ENCODE results near the gene MYOCD.
"Not testable (repeated sequence)": the region's sequence is repeated elsewhere in the genome, so short reads cannot be mapped to it uniquely, and the experiment has no call there.

The MYOCD gene, protein sequence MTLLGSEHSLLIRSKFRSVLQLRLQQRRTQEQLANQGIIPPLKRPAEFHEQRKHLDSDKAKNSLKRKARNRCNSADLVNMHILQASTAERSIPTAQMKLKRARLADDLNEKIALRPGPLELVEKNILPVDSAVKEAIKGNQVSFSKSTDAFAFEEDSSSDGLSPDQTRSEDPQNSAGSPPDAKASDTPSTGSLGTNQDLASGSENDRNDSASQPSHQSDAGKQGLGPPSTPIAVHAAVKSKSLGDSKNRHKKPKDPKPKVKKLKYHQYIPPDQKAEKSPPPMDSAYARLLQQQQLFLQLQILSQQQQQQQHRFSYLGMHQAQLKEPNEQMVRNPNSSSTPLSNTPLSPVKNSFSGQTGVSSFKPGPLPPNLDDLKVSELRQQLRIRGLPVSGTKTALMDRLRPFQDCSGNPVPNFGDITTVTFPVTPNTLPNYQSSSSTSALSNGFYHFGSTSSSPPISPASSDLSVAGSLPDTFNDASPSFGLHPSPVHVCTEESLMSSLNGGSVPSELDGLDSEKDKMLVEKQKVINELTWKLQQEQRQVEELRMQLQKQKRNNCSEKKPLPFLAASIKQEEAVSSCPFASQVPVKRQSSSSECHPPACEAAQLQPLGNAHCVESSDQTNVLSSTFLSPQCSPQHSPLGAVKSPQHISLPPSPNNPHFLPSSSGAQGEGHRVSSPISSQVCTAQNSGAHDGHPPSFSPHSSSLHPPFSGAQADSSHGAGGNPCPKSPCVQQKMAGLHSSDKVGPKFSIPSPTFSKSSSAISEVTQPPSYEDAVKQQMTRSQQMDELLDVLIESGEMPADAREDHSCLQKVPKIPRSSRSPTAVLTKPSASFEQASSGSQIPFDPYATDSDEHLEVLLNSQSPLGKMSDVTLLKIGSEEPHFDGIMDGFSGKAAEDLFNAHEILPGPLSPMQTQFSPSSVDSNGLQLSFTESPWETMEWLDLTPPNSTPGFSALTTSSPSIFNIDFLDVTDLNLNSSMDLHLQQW

GRCh38 chr17:12665263-12666210 is at the start of gene MYOCD:
MYOCD (plus strand) TSS chr17:12665890; CDS start chr17:12666189, 299 bp downstream.
- DNase-seq = no peak

DNA sequence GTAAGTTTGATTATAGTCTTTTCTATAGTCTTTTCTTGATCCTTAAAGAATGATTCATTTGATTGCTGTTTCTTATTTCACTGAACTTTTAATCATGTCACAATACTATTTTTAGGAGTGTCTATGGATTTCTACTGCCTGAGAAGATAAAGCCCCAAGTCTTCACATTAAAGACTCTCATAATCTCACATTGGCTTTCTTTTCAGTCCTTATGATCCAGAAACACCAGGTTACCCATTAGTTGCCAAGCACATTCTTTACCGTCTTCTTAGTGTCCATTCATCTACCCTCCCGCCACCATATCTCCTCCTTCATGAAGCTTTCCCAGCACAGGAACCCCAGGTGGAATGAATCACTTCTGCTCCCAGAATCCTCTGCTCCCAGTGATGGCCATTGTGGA is 49.5 kb upstream of the MYOCD start:
- no peak for DNase-seq

DNA sequence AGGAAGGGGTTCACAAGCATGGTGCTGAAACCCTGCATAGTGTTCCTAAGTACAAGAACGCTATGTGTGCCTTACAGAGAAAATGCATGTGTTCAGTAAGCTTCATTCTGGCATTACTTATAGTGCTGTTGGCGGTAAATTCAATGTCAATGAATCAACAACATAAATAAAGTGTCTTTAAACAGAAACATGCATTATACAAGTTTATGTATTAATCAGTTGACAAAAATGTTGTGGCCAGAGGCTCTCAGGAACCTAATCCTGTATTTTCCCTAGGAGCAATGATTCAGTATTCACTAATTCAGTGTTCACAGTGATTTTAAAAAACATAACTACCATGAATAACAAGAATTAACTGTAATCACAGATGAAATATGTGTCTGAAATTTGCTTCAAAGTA is 47.1 kb upstream of the MYOCD start:
- no peak for DNase-seq

- no peak for DNase-seq
Measured at GRCh38 chr17:12619459-12620199, 46.1 kb upstream of the MYOCD start.

GRCh38 chr17:12620200-12620720 is 45.4 kb upstream of the MYOCD start:
- DNase-seq = peak; percentile 2

DNA sequence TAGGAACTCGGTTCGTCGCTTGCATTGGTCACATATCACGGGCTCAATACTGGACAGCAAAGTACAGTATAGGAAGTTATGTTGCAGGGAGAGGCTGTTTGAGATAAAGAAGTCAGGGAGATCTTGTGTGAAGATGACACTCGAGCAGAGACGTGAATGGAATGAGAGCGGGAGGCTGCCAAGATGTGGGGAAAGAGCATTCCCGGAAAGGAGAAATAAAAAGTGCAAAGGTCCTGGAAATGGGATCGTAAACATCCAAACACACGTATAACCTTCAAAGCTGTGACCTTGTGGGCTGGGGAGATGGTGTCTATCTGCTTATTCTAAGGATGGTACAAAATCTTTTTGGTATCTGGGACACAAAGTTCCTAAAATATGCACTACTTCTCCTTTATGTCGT is 43.0 kb upstream of the MYOCD start:
- no peak for DNase-seq

DNA sequence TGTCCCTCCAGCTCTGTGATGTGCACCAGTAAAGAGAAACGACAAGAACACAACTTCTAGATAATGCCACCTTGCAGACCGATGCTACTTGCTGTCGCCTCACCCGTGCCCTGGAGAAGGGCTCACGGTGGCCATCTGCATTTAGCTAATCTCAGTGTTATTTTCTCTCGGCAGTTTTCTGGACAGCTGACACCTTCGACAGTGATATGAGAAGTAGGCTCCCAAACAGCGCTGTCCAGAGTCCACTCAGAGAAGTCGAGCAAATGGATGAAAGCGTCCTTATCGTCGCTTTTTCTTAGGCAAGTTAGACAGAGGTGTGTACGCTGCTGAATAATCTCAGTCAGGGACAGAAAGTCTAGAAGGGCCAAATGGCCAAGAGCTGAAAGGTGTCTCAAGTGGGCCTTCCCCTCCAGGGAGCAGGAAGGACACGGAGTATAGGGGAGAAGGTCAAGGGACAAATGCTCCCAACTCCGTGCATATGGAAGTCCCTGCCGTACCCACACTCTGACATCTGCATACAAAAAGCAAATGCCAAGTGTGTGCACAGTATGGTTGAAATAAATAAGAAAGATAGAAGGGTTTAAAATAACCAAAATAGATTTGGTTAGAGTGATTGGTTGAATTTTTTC is 42.4 kb upstream of the MYOCD start:
- no peak for DNase-seq

DNA sequence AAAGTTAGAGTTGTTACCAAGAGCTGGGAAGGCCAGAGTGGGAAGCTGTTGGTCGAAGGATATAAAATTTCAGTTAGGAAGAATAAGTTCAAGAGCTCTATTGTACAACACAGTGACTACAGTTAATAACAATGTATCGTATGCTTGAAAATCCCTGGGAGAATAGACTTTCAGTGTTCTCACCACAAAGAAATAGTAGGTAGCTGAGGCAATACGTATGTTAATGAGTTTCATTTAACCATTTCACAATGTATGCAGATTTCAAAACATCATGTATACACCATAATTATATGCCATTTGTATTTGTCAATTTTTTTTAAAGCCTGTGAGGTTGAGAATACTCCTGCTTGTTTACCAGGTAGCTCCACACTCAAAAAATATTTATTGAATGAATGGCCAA is 41.5 kb upstream of the MYOCD start:
- no peak for DNase-seq

GRCh38 chr17:12625092-12625491 is 40.6 kb upstream of the MYOCD start:
- no peak for DNase-seq

DNA sequence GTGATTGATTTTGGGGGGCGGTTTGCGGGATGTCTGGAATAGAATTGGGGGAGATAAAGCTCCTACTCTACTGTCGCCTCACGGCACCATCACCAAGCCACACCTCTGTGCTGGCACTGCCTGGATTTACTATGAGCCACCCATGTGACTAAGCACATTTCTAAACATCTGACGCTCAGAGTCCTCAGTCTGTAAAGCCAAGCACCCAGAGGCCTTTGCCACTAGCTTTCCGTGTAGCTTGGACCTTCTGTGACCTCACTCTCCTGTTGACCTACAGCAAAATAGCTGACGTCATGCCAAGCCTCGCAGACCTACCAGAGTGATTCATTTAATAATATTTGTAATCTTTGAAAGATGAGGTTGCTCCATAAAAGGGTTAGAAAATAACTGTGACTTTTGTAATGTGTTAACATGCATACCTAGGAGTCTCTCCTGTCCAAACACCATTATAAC is 38.5 kb upstream of the MYOCD start:
- peak; percentile 29 for DNase-seq

- DNase-seq = no peak
Measured at GRCh38 chr17:12627781-12628451, 37.8 kb upstream of the MYOCD start.

DNA sequence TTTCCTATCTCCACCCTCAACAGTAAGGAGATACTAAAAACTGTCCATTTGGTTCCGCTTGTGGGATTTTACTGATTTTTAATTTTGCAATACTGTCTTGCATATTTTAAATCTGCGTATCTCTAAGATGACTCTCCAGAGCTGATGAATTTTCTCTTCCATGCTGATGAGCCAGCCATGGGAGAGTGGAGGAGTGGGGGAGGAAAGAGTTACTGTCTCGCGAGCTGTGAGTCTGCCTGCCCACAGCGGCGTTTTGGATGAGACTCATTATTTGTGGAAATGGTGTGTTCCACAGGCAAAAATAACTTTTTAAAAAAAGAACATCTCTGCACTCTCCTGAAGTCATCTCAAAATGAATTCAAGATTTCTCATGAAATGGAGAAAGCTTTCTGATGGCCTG is 34.6 kb upstream of the MYOCD start:
- DNase-seq = no peak

GRCh38 chr17:12632785-12633184 is 32.9 kb upstream of the MYOCD start:
- no peak for DNase-seq

- DNase-seq = no peak
Measured at GRCh38 chr17:12634789-12635414, 30.8 kb upstream of the MYOCD start.

DNA sequence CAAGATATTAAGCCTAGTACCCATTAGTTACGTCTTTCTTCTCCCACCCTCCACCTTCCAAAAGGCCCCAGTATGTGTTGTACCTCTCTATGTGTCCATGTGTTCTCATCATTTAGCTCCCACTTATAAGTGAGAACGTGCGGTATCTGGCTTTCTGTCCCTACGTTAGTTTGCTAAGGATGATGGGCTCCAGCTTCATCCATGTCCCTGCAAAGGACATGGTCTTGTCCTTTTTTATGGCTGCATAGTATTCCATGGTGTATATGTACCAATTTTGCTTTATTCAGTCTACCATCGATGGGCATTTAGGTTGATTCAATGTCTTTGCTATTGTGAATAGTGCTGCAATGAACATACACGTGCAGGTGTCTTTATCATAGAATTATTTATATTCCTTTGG is 29.7 kb upstream of the MYOCD start:
- DNase-seq = not testable (repeated sequence)

GRCh38 chr17:12637015-12637414 is 28.7 kb upstream of the MYOCD start:
- DNase-seq = no peak

GRCh38 chr17:12637745-12638651 is 27.7 kb upstream of the MYOCD start:
- no peak for DNase-seq

- no peak for DNase-seq
Measured at GRCh38 chr17:12640364-12640763, 25.3 kb upstream of the MYOCD start.

- DNase-seq = no peak
Measured at GRCh38 chr17:12641084-12641483, 24.6 kb upstream of the MYOCD start.
